MCF 10A (cell line): ENCODE data around the gene ATP5F1E. TPM values are rescaled to one million over a fixed set of nuclear protein-coding genes. Genes with fewer than 3 reads are reported as not detected.
"Not testable (repeated sequence)": the region's sequence is repeated elsewhere in the genome, so short reads cannot be mapped to it uniquely, and the experiment has no call there.

Experiments
- BruUV-seq: library from RNA; stranded (reverse); fragments of 400-500 nt; replicated peaks from 2 replicates; lab custom pipeline; 2021; lab: Mats Ljungman, UMichigan
- CTCF ChIA-PET: fragments of 300-600 bp; sonication (Branson Sonifier 250); formaldehyde crosslinking; extraction: SDS; loops from one replicate; lab custom pipeline; 2021; ENCODE audit warnings: antibody characterized with exemption, inconsistent platforms; lab: Yijun Ruan, JAX
- POLR2A ChIA-PET: fragments of 300-600, 350-650 bp; sonication (Branson Sonifier 250); formaldehyde crosslinking; extraction: SDS; loops from one replicate; lab custom pipeline; 2020; ENCODE audit warnings: antibody characterized with exemption, inconsistent platforms; lab: Yijun Ruan, JAX
- DNase-seq: peaks from one replicate; pipeline ENCODE4 v3.0.0-alpha.2; 2018; ENCODE audit not compliant: unreplicated experiment
- H3K27ac Mint-ChIP-seq: one replicate; pipeline ENCODE4 v1.8.0; 2022; ENCODE audit warnings: mild to moderate bottlenecking, low read depth, mixed read lengths; ENCODE audit not compliant: unreplicated experiment
- H3K27me3 Mint-ChIP-seq: one replicate; pipeline ENCODE4 v1.8.0; 2022; ENCODE audit warnings: mixed read lengths; ENCODE audit not compliant: insufficient read depth, unreplicated experiment
- H3K36me3 Mint-ChIP-seq: one replicate; pipeline ENCODE4 v1.8.0; 2022; ENCODE audit warnings: mild to moderate bottlenecking, moderate library complexity, mixed read lengths; ENCODE audit not compliant: insufficient read depth, unreplicated experiment
- H3K4me1 Mint-ChIP-seq: one replicate; pipeline ENCODE4 v1.8.0; 2022; ENCODE audit warnings: mixed read lengths; ENCODE audit not compliant: insufficient read depth, unreplicated experiment
- H3K4me3 Mint-ChIP-seq: one replicate; pipeline ENCODE4 v1.8.0; 2022; ENCODE audit warnings: mild to moderate bottlenecking, moderate library complexity, mixed read lengths; ENCODE audit not compliant: unreplicated experiment
- H3K9me3 Mint-ChIP-seq: one replicate; pipeline ENCODE4 v1.8.0; 2022; ENCODE audit warnings: mixed read lengths; ENCODE audit not compliant: unreplicated experiment
- CTCF ChIP-seq: fragments of 200-600 bp; IDR thresholded peaks from one replicate; pipeline ENCODE4 v1.8.0; 2022; ENCODE audit warnings: antibody characterized with exemption, mild to moderate bottlenecking; ENCODE audit not compliant: unreplicated experiment
- intact Hi-C: fragments of 100-400 bp; cut with micrococcal nuclease; formaldehyde crosslinking; loops from 2 replicates; pipeline ENCODE4 v1.14.1; 2022
- total RNA-seq: library from RNA; stranded (reverse); gene quantifications from 2 replicates; pipeline ENCODE4 v1.2.3, GENCODE V29; 2022

Gene ATP5F1E
- total RNA-seq, 1 experiment from 2014 or later, result 69.7 TPM

GRCh38 chr20:59042151-59042795 lies 10.1 kb upstream of the ATP5F1E start, which contains the start of gene PRELID3B:
TSS of gene PRELID3B (minus strand) at chr20:59042786. CDS start at chr20:59042730, 56 bp downstream.
- intact Hi-C loops, result no loop called here
- Mint-ChIP-seq H3K27me3 (no peaks in the 10 kb centered on the region), H3K9me3 (peaks cover 8% of the 10 kb centered on the region), H3K27ac (peak within 1 kb of the TSS; percentile 90), H3K4me1 (peaks cover 34% of the 10 kb centered on the region), H3K4me3 (peak within 1 kb of the TSS; percentile 86), H3K36me3 (peaks cover 32% of the 10 kb centered on the region)
- ChIA-PET POLR2A (interaction anchor here (0.9 to 4.9 kb wide), 13 partner anchors 11 to 654 kb away, joined by 3 to 107 read pairs (median 4); partner anchors contain the start of genes ATP5F1E, TUBB1 and VAPB), CTCF (interaction anchor here (0.6 to 2.5 kb wide), 4 partner anchors 10 to 172 kb away, joined by 3 to 19 read pairs (median 6); partner anchors contain the start of gene ATP5F1E)
- no peak for TF ChIP-seq CTCF
- BruUV-seq, result no TSS peak
- DNase-seq, result peak; percentile 43

- H3K9me3 Mint-ChIP-seq, intact Hi-C loops, H3K27me3 Mint-ChIP-seq, DNase-seq, H3K27ac Mint-ChIP-seq: not testable (repeated sequence)
- Mint-ChIP-seq H3K4me1 (peaks cover 34% of the 10 kb centered on the region), H3K4me3 (peak overlapping the region; percentile 86), H3K36me3 (peaks cover 40% of the 10 kb centered on the region)
- ChIA-PET CTCF (interaction anchor here (0.6 to 2.5 kb wide), 3 partner anchors 10 to 1896 kb away, joined by 3 to 19 read pairs (median 7); partner anchors contain the start of gene ATP5F1E), POLR2A (interaction anchor here (0.9 to 4.9 kb wide), 8 partner anchors 10 to 653 kb away, joined by 3 to 107 read pairs (median 4); partner anchors contain the start of genes ATP5F1E, TUBB1 and VAPB)
- TSS peak; percentile 26 for BruUV-seq
These were observed 9.4 kb upstream of the ATP5F1E start for GRCh38 chr20:59041487-59041886.

GRCh38 chr20:59040667-59041066 lies 8.5 kb upstream of the ATP5F1E start:
- no peak for DNase-seq
- Mint-ChIP-seq H3K4me1 (peaks cover 34% of the 10 kb centered on the region), H3K4me3 (peak overlapping the region; percentile 86), H3K36me3 (peaks cover 48% of the 10 kb centered on the region), H3K27ac (peak overlapping the region; percentile 72), H3K27me3 (no peaks in the 10 kb centered on the region), H3K9me3 (peaks cover 8% of the 10 kb centered on the region)
- BruUV-seq, result no TSS peak
- intact Hi-C loops, result no loop called here
- CTCF ChIA-PET, result interaction anchor here (2.3 to 2.5 kb wide), 2 partner anchors 9 to 171 kb away, joined by 7 to 19 read pairs; partner anchors contain the start of gene ATP5F1E
- no peak for TF ChIP-seq CTCF
- POLR2A ChIA-PET, result interaction anchor here (2.3 to 4.9 kb wide), 2 partner anchors 9 to 30 kb away, joined by 10 to 107 read pairs; partner anchors contain the start of gene ATP5F1E

GRCh38 chr20:59039233-59039632 lies 7.1 kb upstream of the ATP5F1E start:
- peaks cover 34% of the 10 kb centered on the region for H3K4me1 Mint-ChIP-seq
- TF ChIP-seq CTCF, result no peak
- H3K27me3 Mint-ChIP-seq, result no peaks in the 10 kb centered on the region
- ChIA-PET POLR2A (interaction anchor here (4.9 kb wide), 1 partner anchor 8 kb away, joined by 107 read pairs; the partner anchor contains the start of gene ATP5F1E), CTCF (no interaction called here)
- no TSS peak for BruUV-seq
- no peak for DNase-seq
- peaks cover 62% of the 10 kb centered on the region for H3K36me3 Mint-ChIP-seq
- H3K4me3 Mint-ChIP-seq, result peak overlapping the region; percentile 86
- peaks cover 8% of the 10 kb centered on the region for H3K9me3 Mint-ChIP-seq
- peak overlapping the region; percentile 65 for H3K27ac Mint-ChIP-seq
- intact Hi-C loops, result no loop called here
